Measurements from ENCODE around the gene NXF3. TPM values are rescaled to one million over a fixed set of nuclear protein-coding genes. Genes with fewer than 3 reads are reported as not detected.
"Not testable (repeated sequence)": the region's sequence is repeated elsewhere in the genome, so short reads cannot be mapped to it uniquely, and the experiment has no call there.

The NXF3 gene
- total RNA-seq, 1 donor from 2014 or later = not detected

GRCh38 chrX:103051260-103051789 is 41.6 kb downstream of the NXF3 start:
- no peak for DNase-seq

GRCh38 chrX:103033371-103033770 is 59.6 kb downstream of the NXF3 start:
- not testable (repeated sequence) for DNase-seq

Other genes with a start within 250 kb of the NXF3 start
- 0.59 TPM for gene RAB40AL, start 155.9 kb downstream of the NXF3 start, total RNA-seq
- gene BEX1, start 29.0 kb downstream of the NXF3 start, total RNA-seq = 0.30 TPM
- gene BEX4, start 122.0 kb upstream of the NXF3 start, total RNA-seq = 28.6 TPM
- 106 TPM for gene TCEAL8, start 162.0 kb upstream of the NXF3 start, total RNA-seq
- 1.1 TPM for gene TCEAL5, start 183.6 kb upstream of the NXF3 start, total RNA-seq
- 7.8 TPM for gene BEX2, start 217.8 kb upstream of the NXF3 start, total RNA-seq
- 44.0 TPM for gene TCEAL7, start 237.1 kb upstream of the NXF3 start, total RNA-seq